Heart left ventricle (tissue), 13 donors: Measurements from ENCODE around the gene STAB1.

Experiments
- CTCF ChIP-seq, 12 donors: fragments of 200-600 bp; sonication (generic) in 4 of 12; IDR thresholded peaks; one replicate each; pipeline versions ENCODE4 v1.5.0 to v1.8.0; 2018 to 2022; ENCODE audit warnings: antibody characterized with exemption in 12 of 12, mild to moderate bottlenecking in 5 of 12
- POLR2A ChIP-seq, 2 donors: fragments of 450-650 bp; IDR thresholded peaks; one replicate each; pipeline ENCODE4 v1.6.1; 2017; ENCODE audit warnings: antibody characterized with exemption in 2 of 2, mild to moderate bottlenecking in 2 of 2, moderate library complexity in 2 of 2
- donor health status: ischemic (EF 13 %, LVEDD 7.1; RV severe dilation, severe dysfunction).
- donor health status: DM: no; HTN: yes; CAD: no.
- donor health status: DM: no; HTN: no; CAD: no.
- donor health status: ischemic (EF 25% LVEDD 6.9; RV normal size, moderate dysfunction).
- donor health status: ischemic (EF 25% LVEDD 5.7; RV mildly dilated, moderate dysfunction).
- donor health status: ischemic (EF 35%, LVEDD 5.7; RV mildly dilated, moderate dysfunction).
- donor health status: nonischemic (EF 11% LVEDD 7.7; RV severe dilation, severe dysfunction).
- donor health status: DM: yes; HTN: yes; CAD: no.
- donor health status: PGD.
- donor health status: ischemic (EF 29% LVEDD 5.4; RV normal size, mild dysfunction).
- donor health status: nonischemic (EF 23%, LVEDD 6.1; RV moderate dilation, normal function).

- TF ChIP-seq CTCF (IDR thresholded peaks at IDR 0.05) (no peak), POLR2A (IDR thresholded peaks at IDR 0.05) (no peak)
These were observed 38.9 kb upstream of the STAB1 start for GRCh38 chr3:52456169-52456799.
